ENCODE measurements around the gene RBM14. TPM values are rescaled to one million over a fixed set of nuclear protein-coding genes. Genes with fewer than 3 reads are reported as not detected.

RBM14 gene
- total and polyA plus RNA-seq, 10 of the 15 experiments (the other 5 are each of a cell fraction or from before 2014, with no cell fraction given): 5.4 to 140 (median 44.5) TPM

- no peaks in the 10 kb centered on the region for H3K4me1 ChIP-seq (ENCODE audit: control insufficient read depth, insufficient read depth, low read length)
- 10% methylated on average over 69 of the region's 77 CpGs for WGBS (ENCODE audit: insufficient coverage, insufficient replicate concordance, low lambda C conversion rate, missing lambda C conversion rate)
- H3K27me3 ChIP-seq (replicated peaks in 1 of 2; ENCODE audit: control insufficient read depth in 2 of 2, insufficient read depth in 2 of 2, low read length in 1 of 2): peaks cover 0 to 6% of the 10 kb centered on the region in 2 experiments; a peak in 3 of 4 replicates
- FAIRE-seq (no peak), DNase-seq (ENCODE audit: low read depth, low spot score) (no peak), ATAC-seq (peak; percentile 79)
- CTCF ChIA-PET: interaction anchor here (1.7 to 2.5 kb wide), 2 partner anchors 24 to 109 kb away, joined by 4 to 10 read pairs; partner anchors contain the start of genes CCDC87, CCS and RBM4B
- no peaks in the 10 kb centered on the region for H4K20me1 ChIP-seq (ENCODE audit: control insufficient read depth, insufficient read depth)
- no peak within 1 kb of the TSS for H3K27ac ChIP-seq (ENCODE audit: control insufficient read depth, insufficient read depth)
- RAD21 ChIA-PET (ENCODE audit: unreplicated experiment): interaction anchor here (1.8 kb wide), 1 partner anchor 110 kb away, joined by 10 read pairs; the partner anchor contains the start of gene RBM4B
- intact Hi-C loops (cut with micrococcal nuclease; ENCODE audit: unreplicated experiment): no loop called here
- H3K4me3 ChIP-seq: peak within 1 kb of the TSS; percentile 60; the same call in 1 of the 2 replicates
- peak within 1 kb of the TSS; percentile 72 for H2AFZ ChIP-seq (ENCODE audit: control insufficient read depth, low read depth, low read length)
- SMC1A ChIA-PET (ENCODE audit: uncharacterized antibody, unreplicated experiment): interaction anchor here (1.5 to 1.9 kb wide), 3 partner anchors 10 to 110 kb away, joined by 4 to 5 read pairs (median 5); partner anchors contain the start of genes RBM4B and ZDHHC24
- in situ Hi-C loops (cut with MboI): no loop called here
- POLR2A ChIA-PET: interaction anchor here (1.2 kb wide), 2 partner anchors 26 to 110 kb away, joined by 3 read pairs; no protein-coding TSS in a partner anchor
- BruUV-seq (replicated peaks): no TSS peak
- no peak within 1 kb of the TSS for H3K9ac ChIP-seq (ENCODE audit: control insufficient read depth, insufficient read depth, low read length)
- H3K36me3 ChIP-seq (ENCODE audit: control insufficient read depth in 2 of 2, insufficient read depth in 2 of 2, low read length in 1 of 2): no peaks in the 10 kb centered on the region
- H3K79me2 ChIP-seq (ENCODE audit: control insufficient read depth, insufficient read depth, low read length): no peaks in the 10 kb centered on the region
- H3K4me2 ChIP-seq (ENCODE audit: control insufficient read depth, insufficient read depth): peak within 1 kb of the TSS; percentile 75
- H3K9me3 ChIP-seq (replicated peaks; ENCODE audit: control insufficient read depth, insufficient read depth, low read length): no peaks in the 10 kb centered on the region
- TF ChIP-seq SKIL (IDR thresholded peaks at IDR 0.05; ENCODE audit: low read depth, poor library complexity, severe bottlenecking) (no peak), ZNF687 (IDR thresholded peaks at IDR 0.05) (no peak), SMAD1 (IDR thresholded peaks at IDR 0.05; ENCODE audit: low read depth, partially characterized antibody) (no peak), ETV6 (conservative IDR thresholded peaks at IDR 0.05 in 1 of 2, IDR thresholded peaks at IDR 0.05 in 1 of 2; ENCODE audit: borderline replicate concordance in 1 of 2, low read depth in 1 of 2) (no peak), ZSCAN29 (IDR thresholded peaks at IDR 0.05) (no peak), ESRRA (IDR thresholded peaks at IDR 0.05; ENCODE audit: low read length) (no peak), SMAD5 (IDR thresholded peaks at IDR 0.05; ENCODE audit: low read depth) (no peak), SMC3 (IDR thresholded peaks at IDR 0.05; ENCODE audit: borderline replicate concordance, low read length) (no peak), ZNF274 (IDR thresholded peaks at IDR 0.05; ENCODE audit: insufficient read depth, insufficient read length) (no peak), CHD1 (IDR thresholded peaks at IDR 0.05; ENCODE audit: low read depth, low read length) (no peak), EGR1 (IDR thresholded peaks at IDR 0.05; ENCODE audit: borderline replicate concordance in 1 of 2, low read depth in 2 of 2, low read length in 2 of 2) (no peak), SUPT20H (IDR thresholded peaks at IDR 0.05; ENCODE audit: borderline replicate concordance, control insufficient read depth, low read depth, low read length) (no peak), CBFB (IDR thresholded peaks at IDR 0.05; ENCODE audit: low read depth) (no peak), IRF5 (IDR thresholded peaks at IDR 0.05; ENCODE audit: borderline replicate concordance) (no peak)
These were observed 48.1 kb upstream of the RBM14 start, which contains the start of gene CTSF for GRCh38 chr11:66568124-66568916. Gene CTSF (minus strand): TSS chr11:66568606. CDS start chr11:66568486, 120 bp downstream.
